GM21367 (cell line): Measurements from ENCODE around the gene ZNHIT3.
"Not testable (repeated sequence)": the region's sequence is repeated elsewhere in the genome, so short reads cannot be mapped to it uniquely, and the experiment has no call there.

ENCODE experiments used
- ATAC-seq: cut with Tn5 transposase; IDR thresholded peaks from one replicate; pipeline ENCODE4 v1.9.1; 2021; ENCODE audit not compliant: unreplicated experiment

ZNHIT3 gene

DNA sequence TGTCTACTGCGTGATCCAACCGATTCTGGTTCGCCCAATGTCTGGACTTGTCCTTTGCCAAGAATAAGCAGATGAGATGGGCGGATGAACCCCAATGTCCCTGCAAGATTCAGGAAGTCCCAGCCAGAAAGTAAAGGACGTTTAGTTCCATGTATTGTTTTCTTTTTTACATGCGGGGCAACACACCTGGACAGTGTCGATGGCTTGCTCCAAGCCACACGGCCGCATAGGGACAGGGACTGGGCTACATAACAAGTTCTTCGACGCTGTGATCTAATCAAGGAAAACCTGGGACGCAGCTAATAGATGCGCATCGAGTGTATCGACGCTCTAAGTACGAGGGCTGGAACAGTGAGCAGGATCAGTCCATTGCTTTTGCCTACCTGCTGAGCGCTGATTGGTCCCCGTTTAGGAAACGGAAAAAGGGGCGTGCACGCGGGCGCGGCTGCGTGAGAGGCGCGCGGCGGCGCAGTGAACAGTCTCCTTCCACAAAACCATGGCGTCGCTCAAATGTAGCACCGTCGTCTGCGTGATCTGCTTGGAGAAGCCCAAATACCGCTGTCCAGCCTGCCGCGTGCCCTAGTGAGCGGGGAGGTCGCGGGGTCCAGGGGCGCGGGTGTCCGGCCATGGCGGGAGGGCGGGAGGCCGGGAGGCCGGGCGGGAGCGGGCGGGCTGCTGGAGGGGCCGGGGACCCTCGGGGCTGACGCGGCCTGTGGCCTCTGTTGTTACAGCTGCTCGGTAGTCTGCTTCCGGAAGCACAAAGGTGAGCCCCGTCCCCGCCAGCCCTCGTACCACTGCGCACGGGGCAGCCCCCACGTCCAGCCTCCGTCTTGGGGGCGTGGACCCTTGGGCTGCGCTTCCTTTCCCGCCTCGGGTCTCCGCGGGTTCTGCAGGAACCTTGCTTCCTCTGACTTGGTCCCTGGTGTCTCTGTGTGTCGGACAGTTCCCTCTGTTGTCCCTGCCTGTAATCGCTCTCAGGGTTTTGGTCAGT, at the start of gene ZNHIT3:
Gene ZNHIT3 (plus strand): TSS at position 478 of the 991 bp plus-strand sequence. CDS start 19 bp downstream, at position 497.
- ATAC-seq = peak; percentile 67

DNA sequence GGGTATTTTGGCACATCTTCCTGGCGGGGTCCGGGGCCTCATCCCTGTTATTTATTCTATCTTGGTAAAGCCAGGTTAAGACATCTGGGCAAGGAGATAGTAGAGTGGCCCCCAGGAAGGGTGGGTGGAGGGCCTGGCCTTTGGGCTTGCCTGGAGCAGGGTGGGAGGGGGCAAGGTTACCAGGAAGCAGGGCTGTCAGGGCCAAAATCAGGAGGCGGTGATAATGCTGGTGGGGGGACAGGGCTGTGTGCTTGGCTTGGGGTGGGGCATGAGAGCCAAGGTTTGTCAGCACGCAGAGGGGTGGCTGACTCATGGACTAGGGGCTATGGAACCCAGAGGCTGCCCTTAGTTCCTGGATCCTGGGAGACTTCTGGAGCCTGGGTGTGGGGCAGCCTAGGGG, 44.7 kb upstream of the ZNHIT3 start:
- not testable (repeated sequence) for ATAC-seq

DNA sequence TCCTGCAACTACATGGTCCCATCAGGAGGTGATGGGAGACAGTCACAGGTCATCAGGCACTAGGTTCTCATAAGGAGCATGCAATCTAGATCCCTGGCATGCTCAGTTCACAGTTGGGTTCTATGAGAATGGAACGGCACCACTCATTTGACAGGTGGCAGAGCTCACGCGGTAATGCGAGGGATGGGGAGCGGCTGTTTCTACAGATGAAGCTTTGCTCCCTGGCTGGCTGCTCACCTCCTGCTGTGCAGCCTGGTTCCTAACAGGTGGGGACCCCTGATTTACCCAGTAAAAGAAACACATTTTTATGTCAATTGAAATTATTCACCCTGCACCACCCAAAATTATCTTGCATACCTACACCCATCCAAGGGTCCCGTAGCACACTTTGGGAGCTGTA, 42.7 kb upstream of the ZNHIT3 start:
- no peak for ATAC-seq

DNA sequence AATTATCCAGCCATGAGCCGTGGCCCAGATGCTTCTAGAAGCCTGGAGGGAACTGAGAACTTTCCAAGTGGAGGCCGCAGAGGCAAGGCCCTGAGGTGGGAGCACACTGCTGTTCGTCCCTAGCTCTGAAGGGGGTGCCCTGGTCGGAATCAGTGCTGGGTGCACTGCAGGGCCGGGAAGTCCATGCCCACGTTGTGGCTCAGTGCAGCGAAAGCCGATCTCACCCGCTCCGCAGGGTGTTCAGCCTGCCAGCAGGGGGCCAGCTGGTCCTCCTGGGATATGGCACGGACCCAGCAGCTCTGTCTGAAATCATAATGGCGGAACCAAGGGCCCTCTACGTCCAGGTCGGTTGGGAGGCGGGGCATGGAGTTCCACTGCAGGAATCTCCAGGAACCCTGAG, 36.5 kb upstream of the ZNHIT3 start:
- ATAC-seq = not testable (repeated sequence)

DNA sequence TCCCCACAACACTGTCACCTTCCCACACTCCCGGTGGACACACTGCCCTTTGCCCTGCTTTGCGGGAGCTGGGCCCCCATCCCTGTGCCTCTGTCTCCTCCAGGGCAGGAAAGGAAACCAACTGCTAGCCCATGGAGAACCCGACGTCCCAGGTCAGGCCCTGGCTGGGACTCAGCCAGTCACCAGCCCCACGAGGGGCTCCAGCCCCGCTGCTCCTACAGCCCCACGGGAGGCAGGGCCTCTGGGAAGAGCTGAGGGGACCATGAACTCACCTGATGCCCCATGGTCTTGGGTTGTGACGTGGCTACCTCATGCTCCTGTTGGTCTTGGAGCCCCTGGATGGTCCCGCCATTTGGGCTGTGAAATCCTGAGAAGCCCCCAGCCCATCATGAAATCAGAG, 33.6 kb upstream of the ZNHIT3 start:
- ATAC-seq = not testable (repeated sequence)

DNA sequence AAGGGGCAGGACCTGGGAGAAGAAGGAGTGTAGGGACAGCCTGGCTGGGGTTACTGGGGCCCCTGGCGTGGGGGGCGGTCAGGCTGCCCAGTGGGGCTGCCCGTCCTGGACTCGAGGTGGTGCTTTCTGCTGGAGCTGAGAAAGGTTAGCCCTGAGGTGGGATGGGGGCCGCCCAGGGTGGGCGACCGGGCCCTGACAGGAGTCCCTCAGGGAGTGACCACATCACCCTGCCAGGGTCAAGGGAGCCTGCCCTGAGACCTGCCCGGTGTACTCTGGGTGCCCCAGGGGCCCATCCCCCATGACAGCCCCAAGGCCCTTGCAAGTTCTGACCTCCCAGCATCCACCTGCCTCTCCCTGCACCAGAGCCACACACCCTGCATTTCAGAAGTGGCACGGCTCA, 28.8 kb upstream of the ZNHIT3 start:
- not testable (repeated sequence) for ATAC-seq

DNA sequence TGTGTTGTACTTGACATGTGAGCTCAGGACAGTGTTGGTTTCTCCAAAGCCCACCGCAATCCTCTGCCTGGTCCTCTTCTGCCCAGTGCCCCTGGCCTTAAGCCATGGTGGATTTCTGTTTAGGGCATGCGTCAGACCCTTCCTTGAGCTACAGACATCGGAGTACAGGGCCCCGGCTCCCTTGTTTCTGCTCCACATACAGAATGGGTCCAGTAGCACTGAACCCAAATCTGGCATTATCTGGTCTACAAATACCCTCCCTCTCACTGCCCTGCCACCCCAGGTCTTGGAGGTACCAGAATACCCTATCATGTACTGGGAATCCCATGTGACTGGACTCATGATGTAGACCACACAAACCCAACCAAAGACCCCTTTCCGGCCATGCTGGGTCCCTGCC, 27.4 kb upstream of the ZNHIT3 start:
- ATAC-seq = no peak

DNA sequence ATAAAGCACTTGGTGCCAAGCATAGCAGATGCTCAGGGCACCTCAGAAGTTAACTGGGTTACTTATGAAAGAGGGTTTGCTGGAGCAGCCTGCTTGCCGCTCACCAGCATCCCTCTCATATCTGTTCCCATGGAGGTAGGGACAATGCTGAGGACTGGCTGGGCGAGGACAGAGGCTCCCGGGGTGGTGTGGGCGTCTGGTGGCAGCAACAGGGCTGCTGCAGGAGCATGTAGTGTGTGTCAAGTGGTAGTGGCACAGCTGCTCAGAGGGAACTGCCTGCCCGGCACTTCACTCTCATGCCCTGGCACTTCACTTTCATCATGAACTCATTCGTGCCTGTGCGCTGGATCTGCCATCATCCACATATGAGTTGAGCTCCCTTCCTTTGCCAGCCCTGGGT, 26.9 kb upstream of the ZNHIT3 start:
- ATAC-seq = no peak

DNA sequence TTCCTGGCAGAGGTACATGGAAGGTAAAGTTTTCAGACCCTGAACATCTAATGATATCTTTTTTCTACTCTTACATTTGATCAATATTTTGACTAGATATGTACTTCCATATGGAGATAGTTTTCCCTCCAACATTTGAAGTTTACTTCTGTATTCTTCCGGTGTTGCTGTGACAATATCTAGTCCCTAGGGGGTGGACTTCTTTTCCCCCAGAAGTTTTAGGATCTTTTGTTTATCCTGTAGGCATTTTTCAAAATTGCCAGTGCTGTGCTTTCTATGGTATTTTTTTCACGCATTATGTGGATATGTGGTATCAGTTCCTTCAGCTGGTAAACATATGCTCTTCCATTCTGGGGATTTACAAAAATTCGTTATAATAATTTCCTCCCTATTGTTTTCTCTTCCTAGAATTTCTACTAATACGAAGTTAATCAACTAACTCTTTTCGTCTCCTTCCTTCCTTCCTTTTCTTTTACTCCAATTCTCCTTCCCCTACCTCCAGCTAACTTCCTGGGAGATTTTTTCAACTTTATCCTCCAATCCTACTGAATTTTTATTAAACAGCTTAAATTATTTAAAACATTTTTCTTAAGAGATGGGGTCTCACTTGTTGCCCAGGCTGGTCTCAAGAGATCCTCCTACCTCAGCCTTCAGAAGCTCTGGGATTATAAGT, 26.1 kb upstream of the ZNHIT3 start:
- no peak for ATAC-seq

DNA sequence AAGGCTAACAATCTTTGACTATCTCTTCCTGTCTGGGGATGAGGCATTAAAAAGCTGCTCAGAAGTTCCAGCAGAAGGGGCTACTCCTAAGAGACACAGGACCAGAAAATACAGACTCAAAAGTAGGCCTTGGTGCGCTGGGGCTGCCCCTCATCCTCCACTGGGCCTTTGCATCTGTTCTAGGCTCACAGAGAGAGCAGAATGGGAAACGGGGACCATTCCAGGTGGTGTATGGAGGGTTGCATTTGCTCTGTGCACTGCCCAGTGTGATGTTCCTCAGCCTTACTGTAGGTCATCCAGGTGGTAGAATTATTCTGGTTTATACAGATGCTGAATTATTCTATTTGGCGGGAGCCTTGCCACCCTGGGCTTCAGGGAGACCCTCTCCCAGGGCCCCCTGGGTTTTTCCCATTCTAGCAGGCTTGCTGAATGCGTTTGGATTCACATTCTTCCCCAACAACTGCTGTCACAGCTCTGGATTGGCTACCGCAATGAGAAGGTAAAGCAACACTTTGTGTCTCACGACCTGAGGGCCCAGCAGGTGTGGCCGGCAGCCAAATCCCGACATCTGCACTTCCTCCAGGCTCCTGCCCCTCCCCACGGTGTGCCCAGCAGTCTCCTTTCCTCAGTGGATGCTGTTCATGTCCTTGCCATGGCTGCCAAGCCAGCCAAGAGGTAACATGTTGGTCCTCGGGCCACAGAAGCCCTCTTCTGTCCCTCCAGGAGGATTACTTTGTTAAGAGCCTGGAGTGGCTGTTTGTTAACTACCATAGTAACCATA, 25.0 kb upstream of the ZNHIT3 start:
- ATAC-seq = no peak

DNA sequence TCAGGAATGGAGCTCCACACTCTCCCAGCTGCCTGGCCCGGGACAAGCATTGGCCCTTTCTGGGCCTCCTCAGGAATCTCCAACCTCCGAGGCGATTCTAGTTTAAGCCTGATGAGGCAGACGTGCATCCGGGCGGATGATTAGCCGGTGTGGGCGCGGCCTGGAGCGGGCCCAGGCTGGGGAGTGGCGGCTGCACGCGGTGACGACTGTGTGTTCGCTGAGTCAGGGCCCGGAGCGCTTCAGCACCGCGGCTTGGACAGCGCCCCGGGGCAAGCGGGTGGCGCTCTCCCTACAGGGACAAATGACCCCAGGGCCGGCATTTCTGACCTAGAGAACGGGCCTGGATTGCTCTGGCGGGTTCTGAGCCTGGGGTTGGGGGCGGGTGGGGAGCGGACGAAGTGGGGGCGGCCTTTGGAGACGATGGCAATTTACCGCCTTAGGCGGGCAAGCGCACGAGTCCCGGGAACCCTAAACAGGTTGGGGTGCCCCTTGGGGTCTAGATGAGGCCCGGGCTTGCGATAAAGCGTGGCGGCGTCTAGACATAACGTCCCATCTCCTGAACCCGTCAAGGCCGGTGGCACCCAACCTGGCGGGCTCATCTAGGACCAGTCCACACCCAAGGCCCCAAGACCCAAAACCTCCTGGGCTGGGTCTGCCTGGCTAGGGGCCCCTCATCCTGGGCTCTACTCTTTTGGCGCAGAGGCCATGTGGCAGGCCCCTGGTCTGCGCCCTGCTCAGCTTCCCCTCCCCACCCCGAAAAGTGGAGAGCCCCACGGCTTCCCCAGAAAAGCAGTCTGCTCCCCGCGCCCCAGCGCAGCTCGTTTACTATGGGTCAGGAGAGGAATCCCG, 22.3 kb upstream of the ZNHIT3 start:
- no peak for ATAC-seq

DNA sequence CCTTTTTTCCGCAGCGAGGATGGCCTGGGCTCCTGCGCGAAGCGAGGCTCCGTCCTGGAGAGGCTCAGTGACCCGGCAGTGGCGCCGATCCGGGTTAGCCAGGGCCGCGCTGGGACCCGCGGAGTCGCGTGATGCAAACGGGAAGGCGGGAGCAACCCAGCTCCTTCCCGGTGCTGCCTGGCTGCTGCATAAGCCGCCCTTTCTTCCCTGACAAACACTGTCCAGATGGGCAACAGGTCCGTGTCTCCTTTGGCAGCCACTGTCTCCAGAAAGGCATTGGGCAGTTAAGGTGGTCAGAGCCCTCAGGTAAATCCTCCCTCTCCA, 21.8 kb upstream of the ZNHIT3 start:
- ATAC-seq = no peak

DNA sequence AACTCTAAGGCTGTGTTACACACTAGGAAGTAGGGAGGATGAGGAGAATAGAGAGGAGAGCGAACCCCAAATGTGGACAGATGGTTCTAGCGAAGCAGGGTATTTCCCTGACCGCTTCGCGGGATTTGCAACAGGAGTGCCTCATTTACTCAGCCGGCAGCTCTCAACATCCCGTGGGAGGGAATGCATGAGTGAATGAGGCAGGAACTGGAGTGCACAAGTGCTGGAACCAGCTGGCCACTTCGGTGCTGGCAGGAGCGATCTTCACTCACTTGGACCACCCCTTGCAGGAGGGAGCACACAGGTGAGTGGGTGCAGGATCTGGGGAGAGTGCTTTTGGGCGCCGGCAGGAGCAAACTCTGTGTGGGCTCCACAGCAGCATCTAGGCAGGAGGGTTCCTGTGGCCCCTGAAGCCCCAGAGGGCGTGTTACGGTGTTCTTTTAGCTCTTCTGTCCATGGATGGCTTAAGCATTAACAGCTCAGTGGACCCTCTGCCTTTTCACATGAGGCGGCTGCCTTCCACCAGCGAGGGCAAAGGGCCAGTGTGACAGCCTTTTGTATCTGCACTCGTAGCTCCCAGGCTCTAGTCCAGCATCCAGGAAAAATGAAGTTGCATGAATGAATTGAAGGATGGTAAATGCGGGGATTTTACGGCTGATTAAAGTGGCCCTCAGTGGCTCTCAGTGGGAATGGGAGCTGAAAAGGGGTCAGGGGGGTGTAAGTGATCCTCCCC, 17.4 kb upstream of the ZNHIT3 start:
- no peak for ATAC-seq

DNA sequence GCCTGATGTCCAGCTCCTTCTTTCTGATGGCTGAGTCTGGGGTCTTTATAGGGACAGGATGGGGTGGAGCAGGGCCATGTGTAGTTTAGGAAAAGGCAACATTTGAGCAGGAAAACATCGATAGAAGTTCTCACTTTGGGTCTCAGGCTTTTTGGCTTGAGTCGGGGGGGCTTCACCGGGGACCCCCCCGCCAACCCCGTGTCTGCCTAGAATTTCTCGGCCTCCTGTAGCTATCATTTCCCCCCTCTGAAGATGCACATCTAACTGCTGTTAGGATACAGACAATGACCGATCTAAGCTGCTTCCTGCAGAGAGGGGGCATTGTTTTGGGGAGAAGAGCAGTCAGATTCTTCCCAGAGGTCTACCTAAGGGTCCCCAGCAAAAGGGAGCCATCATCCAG, 16.7 kb upstream of the ZNHIT3 start:
- no peak for ATAC-seq

DNA sequence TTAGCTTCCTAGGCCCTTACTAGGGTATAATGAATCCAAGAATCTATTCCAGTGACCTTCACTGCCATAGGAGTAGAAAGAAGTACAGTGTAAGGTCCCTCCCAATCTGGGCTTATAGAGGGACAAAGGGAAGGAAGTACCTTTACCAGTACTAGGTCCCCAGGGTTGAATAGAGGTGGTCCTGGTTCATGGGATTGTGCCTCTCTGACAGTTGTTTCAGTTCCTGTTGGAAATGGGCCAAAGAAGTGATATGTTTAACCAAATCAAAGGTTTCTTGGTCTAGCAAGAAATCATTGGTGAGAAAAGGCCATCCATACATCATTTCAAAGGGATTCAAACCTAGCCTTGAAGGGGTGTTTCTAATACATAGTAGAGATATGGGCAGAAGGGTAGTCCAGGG, 16.0 kb upstream of the ZNHIT3 start:
- ATAC-seq = no peak

DNA sequence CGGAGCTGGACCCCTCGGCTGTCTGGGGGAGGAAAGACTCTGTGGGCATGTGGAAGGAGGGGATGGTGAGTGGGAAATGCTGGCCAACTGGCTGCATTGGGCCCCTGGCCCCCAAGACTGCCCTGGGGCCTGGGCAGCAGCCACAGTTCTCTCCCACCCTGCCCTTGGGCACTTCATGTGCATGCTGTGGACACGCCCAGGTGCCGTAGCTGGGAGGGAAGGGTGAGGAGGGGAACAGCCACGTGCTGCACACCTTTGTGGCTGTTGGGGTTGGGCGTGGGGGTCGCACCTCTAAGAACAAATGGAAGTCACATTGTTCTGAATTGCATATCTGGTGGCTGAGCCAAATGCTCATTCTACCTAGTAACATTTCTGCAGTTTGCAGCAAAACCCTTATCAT, 11.9 kb upstream of the ZNHIT3 start:
- ATAC-seq = no peak

DNA sequence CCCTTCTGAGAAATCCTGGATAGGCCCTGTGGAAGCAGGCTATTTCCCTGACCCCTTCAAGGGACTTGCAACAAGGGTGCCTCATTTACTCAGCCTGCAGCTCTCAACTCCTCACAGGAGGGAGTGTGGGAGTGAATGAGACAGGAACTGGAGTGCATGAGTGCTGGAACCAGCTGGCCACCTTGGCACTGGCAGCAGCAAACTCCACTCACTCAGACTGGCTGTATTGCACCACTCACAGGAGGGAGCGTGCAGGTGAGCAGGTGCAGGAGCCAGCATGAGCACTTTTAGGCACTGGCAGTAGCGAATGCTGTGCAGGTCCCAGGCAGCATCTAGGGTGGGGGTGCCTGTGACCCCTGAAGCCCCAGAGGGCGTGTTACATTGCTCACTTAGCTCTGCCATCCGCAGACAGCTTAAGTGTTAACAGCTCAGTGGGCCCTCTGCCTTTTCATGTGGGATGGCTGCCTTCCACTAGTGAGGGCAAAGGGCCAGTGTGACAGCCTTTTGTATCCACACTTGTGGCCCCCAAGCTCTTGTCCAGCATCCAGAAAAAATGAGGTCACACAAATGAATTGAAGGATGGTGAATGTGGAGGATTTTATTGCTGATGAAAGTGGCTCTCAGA, 11.0 kb upstream of the ZNHIT3 start:
- no peak for ATAC-seq

DNA sequence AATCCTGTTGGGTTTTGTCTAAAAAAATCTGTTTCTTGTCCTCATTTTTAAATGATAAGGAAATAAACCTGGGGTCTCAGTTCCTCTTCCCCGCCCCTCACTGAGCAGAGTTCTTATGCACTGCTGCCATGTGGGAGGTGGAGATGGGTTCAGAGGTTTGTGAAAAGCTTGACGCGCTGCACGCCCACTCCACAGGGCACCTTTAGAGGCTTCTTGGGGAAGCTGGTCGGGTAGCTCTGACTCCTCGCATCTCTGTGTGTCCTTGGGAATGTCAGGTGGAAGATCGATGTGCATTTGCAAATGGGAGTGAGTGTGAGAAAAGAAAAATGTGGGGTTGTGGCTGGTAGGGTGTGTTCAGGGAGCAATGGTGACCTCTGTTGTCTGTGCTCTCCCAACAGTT, 4.7 kb upstream of the ZNHIT3 start:
- ATAC-seq = no peak
